Measurements from ENCODE around the gene CDS1. TPM values are rescaled to one million over a fixed set of nuclear protein-coding genes. Genes with fewer than 3 reads are reported as not detected.

The CDS1 gene
- 0.07 TPM in 1 of 2 replicates, not detected in the other for total RNA-seq
- 0.01 TPM in 1 of 2 replicates, not detected in the other for polyA plus RNA-seq
- not detected in 2 replicates for polyA plus RNA-seq (2011; cell fraction: cytosol; rRNA removed)
- polyA plus RNA-seq (2011; cell fraction: nucleus; rRNA removed): not detected in 2 replicates
- polyA plus RNA-seq (2012): not detected in 2 replicates
- not detected in 2 replicates for polyA minus RNA-seq
- 0.92 TPM for polyA minus RNA-seq (2011; cell fraction: cytosol; rRNA and poly(A)+ RNA removed)
- polyA minus RNA-seq (2011; cell fraction: nucleus; rRNA and poly(A)+ RNA removed): not detected in 2 replicates
- Bru-seq, nascent RNA: percentile 9 among the genes with signal in this experiment
- BruChase-seq, experiment 1, labeled RNA remaining after a 6-hour chase: percentile 7 among the genes with signal in this experiment
- BruChase-seq, experiment 2, labeled RNA remaining after a 2-hour chase: percentile 13 among the genes with signal in this experiment
- long read RNA-seq: 0 reads

DNA sequence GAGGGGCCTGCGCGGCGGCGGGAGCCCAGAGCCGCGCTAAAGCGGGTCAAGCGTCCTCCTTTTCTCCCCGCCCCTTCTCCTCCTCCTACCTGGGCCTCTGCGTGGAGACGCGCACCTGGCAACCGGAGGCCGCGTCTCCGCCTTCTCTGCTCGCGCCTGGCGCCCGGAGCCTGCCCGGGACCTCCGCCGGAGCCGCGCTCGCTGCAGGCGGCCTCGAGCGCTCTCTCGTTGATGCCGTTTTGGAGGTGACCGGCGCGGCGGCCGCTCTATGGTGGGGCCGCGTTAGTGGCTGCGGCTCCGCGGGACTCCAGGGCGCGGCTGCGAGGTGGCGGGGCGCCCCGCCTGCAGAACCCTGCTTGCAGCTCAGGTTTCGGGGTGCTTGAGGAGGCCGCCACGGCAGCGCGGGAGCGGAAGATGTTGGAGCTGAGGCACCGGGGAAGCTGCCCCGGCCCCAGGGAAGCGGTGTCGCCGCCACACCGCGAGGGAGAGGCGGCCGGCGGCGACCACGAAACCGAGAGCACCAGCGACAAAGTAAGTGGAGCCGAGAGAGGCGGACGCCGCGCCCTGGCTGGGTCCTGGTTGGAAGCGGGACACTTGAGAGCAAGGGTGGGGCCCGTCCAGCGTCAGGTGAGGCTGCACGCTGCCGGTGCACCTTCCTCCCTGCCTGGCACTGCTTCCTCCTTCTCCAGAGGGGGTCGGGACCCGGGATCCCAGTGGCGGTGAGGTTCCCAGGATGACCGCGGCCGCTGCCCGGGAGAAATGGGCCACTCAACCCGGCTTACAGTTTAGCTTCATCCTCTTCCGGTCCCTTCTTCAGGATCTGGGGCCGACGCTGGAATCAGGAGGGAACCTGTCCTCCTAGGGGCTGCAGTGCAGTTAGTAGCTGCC lies at the start of gene CDS1:
TSS of gene CDS1 (plus strand) at position 140 of the 888 bp plus-strand sequence. CDS start at position 415, 275 bp downstream.
- Histone ChIP-seq H3K4me2 (ENCODE audit: insufficient read depth, low read length) (peak within 1 kb of the TSS; percentile 83), H3K9me3 (replicated peaks; ENCODE audit: control insufficient read depth, insufficient read depth, low read length) (no peaks in the 10 kb centered on the region), H3K4me1 (ENCODE audit: control insufficient read depth, extremely low read depth, insufficient read depth, low read length) (peaks cover 13% of the 10 kb centered on the region), H4K20me1 (replicated peaks; ENCODE audit: control insufficient read depth, extremely low read depth, insufficient read depth, low read length) (no peaks in the 10 kb centered on the region), H2AFZ (ENCODE audit: low read depth, low read length) (peak within 1 kb of the TSS; percentile 95), H3K79me2 (ENCODE audit: control insufficient read depth, insufficient read depth, low read length) (no peaks in the 10 kb centered on the region), H3K9me1 (replicated peaks; ENCODE audit: control insufficient read depth, extremely low read depth, insufficient read depth, low read length) (no peaks in the 10 kb centered on the region), H3K36me3 (ENCODE audit: control insufficient read depth in 2 of 2, extremely low read depth in 1 of 2, insufficient read depth in 2 of 2, low read length in 2 of 2) (no peaks in the 10 kb centered on the region), H3K27ac (ENCODE audit: insufficient read depth, low read depth, low read length) (no peak within 1 kb of the TSS), H3K27me3 (ENCODE audit: control insufficient read depth in 2 of 2, insufficient read depth in 2 of 2, low read length in 2 of 2) (peaks cover 48 to 68% of the 10 kb centered on the region in 2 experiments), H3K4me3 (replicated peaks in 1 of 3; ENCODE audit: insufficient read depth in 1 of 3, low read depth in 1 of 3, low read length in 3 of 3) (peak within 1 kb of the TSS; percentile 32 to 52 (median 36)), H3K9ac (replicated peaks; ENCODE audit: extremely low read depth, insufficient read depth, low read length) (no peak within 1 kb of the TSS)
- FAIRE-seq (no peak), DNase-seq (ENCODE audit: low read depth, low spot score) (no peak)
- ChIA-PET POLR2A (no interaction called here), CTCF (interaction anchor here (0.9 kb wide), 1 partner anchor 10 kb away, joined by 3 read pairs; no protein-coding TSS in a partner anchor)
- no TSS peak for BruUV-seq (replicated peaks)
- intact Hi-C loops (cut with micrococcal nuclease): loop anchor here (5.0 kb wide), 1 partner anchor 81 kb away; no protein-coding TSS in a partner anchor
- dilution Hi-C loops (cut with MboI; ENCODE audit: extremely low pct_ligation_motif_present, low sequenced_read_pairs): no loop called here
- no peak for TF ChIP-seq FOS (IDR thresholded peaks at IDR 0.05; ENCODE audit: borderline replicate concordance, insufficient read depth, low read length)
- TF ChIP-seq EZH2 (IDR thresholded peaks at IDR 0.05; ENCODE audit: borderline replicate concordance, low read depth, low read length, severe bottlenecking): peak; percentile 99

DNA sequence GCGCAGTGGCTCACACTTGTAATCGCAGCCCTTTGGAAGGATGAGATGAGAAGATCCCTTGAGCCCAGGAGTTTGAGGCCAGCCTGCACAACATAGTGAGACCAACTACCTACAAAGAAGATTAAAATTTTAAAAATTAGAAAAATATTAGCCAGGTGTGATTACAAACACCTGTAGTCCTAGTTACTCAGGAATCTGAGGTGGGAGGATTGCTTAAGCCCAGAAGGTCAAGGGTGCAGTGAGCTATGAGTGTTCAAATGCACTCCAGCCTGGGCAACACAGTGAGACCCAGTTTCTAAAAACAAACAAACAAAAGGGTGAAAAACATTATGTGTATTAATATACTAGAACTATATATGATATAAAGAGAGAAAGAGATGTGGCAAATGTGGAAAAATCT lies 47.0 kb upstream of the CDS1 start:
- DNase-seq (ENCODE audit: low read depth, low spot score) (no peak), FAIRE-seq (no peak)
- H3K4me2 ChIP-seq (ENCODE audit: insufficient read depth, low read length): no peak overlapping the region
- no peaks in the 10 kb centered on the region for H3K4me1 ChIP-seq (ENCODE audit: control insufficient read depth, extremely low read depth, insufficient read depth, low read length)
- no peaks in the 10 kb centered on the region for H4K20me1 ChIP-seq (replicated peaks; ENCODE audit: control insufficient read depth, extremely low read depth, insufficient read depth, low read length)
- H3K9me1 ChIP-seq (replicated peaks; ENCODE audit: control insufficient read depth, extremely low read depth, insufficient read depth, low read length): no peaks in the 10 kb centered on the region
- H2AFZ ChIP-seq (ENCODE audit: low read depth, low read length): no peak overlapping the region
- BruUV-seq (replicated peaks): no TSS peak
- H3K4me3 ChIP-seq (replicated peaks in 1 of 3; ENCODE audit: insufficient read depth in 1 of 3, low read depth in 1 of 3, low read length in 3 of 3): no peak overlapping the region
- no peak overlapping the region for H3K27ac ChIP-seq (ENCODE audit: insufficient read depth, low read depth, low read length)
- ChIA-PET POLR2A (no interaction called here), CTCF (no interaction called here)
- intact Hi-C loops (cut with micrococcal nuclease) (no loop called here), dilution Hi-C loops (cut with MboI; ENCODE audit: extremely low pct_ligation_motif_present, low sequenced_read_pairs) (no loop called here)
- no peaks in the 10 kb centered on the region for H3K36me3 ChIP-seq (ENCODE audit: control insufficient read depth in 2 of 2, extremely low read depth in 1 of 2, insufficient read depth in 2 of 2, low read length in 2 of 2)
- H3K9me3 ChIP-seq (replicated peaks; ENCODE audit: control insufficient read depth, insufficient read depth, low read length): no peaks in the 10 kb centered on the region
- no peaks in the 10 kb centered on the region for H3K27me3 ChIP-seq (ENCODE audit: control insufficient read depth in 2 of 2, insufficient read depth in 2 of 2, low read length in 2 of 2)
- no peak overlapping the region for H3K9ac ChIP-seq (replicated peaks; ENCODE audit: extremely low read depth, insufficient read depth, low read length)
- TF ChIP-seq, protein P1, sequence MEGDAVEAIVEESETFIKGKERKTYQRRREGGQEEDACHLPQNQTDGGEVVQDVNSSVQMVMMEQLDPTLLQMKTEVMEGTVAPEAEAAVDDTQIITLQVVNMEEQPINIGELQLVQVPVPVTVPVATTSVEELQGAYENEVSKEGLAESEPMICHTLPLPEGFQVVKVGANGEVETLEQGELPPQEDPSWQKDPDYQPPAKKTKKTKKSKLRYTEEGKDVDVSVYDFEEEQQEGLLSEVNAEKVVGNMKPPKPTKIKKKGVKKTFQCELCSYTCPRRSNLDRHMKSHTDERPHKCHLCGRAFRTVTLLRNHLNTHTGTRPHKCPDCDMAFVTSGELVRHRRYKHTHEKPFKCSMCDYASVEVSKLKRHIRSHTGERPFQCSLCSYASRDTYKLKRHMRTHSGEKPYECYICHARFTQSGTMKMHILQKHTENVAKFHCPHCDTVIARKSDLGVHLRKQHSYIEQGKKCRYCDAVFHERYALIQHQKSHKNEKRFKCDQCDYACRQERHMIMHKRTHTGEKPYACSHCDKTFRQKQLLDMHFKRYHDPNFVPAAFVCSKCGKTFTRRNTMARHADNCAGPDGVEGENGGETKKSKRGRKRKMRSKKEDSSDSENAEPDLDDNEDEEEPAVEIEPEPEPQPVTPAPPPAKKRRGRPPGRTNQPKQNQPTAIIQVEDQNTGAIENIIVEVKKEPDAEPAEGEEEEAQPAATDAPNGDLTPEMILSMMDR (IDR thresholded peaks at IDR 0.05; ENCODE audit: extremely low read depth in 1 of 2, insufficient read depth in 1 of 2, low read depth in 1 of 2, low read length in 2 of 2): no peak
- no peak for TF ChIP-seq GATA2 (IDR thresholded peaks at IDR 0.05; ENCODE audit: insufficient read depth, insufficient read length, low read depth, low read length)
- TF ChIP-seq POLR2A (IDR thresholded peaks at IDR 0.05; ENCODE audit: low read depth, low read length): no peak
- TF ChIP-seq FOS (IDR thresholded peaks at IDR 0.05; ENCODE audit: borderline replicate concordance, insufficient read depth, low read length): no peak
- TF ChIP-seq, protein P2, sequence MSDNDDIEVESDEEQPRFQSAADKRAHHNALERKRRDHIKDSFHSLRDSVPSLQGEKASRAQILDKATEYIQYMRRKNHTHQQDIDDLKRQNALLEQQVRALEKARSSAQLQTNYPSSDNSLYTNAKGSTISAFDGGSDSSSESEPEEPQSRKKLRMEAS (IDR thresholded peaks at IDR 0.05; ENCODE audit: insufficient read depth, insufficient read length): no peak
- no peak for TF ChIP-seq EZH2 (IDR thresholded peaks at IDR 0.05; ENCODE audit: borderline replicate concordance, low read depth, low read length, severe bottlenecking)
- TF ChIP-seq POLR2AphosphoS5 (IDR thresholded peaks at IDR 0.05; ENCODE audit: insufficient read depth, low read depth, low read length): no peak
- no peak for TF ChIP-seq MYC (IDR thresholded peaks at IDR 0.05; ENCODE audit: low read depth, low read length)
- TF ChIP-seq JUN (IDR thresholded peaks at IDR 0.05; ENCODE audit: borderline replicate concordance, insufficient read depth, insufficient read length, low read depth): no peak
- H3K79me2 ChIP-seq (ENCODE audit: control insufficient read depth, insufficient read depth, low read length): no peaks in the 10 kb centered on the region
